Measurements from ENCODE around the gene ARHGAP22.
"Not testable (repeated sequence)": the region's sequence is repeated elsewhere in the genome, so short reads cannot be mapped to it uniquely, and the experiment has no call there.

Gene ARHGAP22

GRCh38 chr10:48429309-48429708 lies 175.6 kb downstream of the ARHGAP22 start:
- Histone ChIP-seq H3K36me3 (ENCODE audit: control insufficient read depth, insufficient read depth, low read length) (peaks cover 14% of the 10 kb centered on the region), H3K27ac (ENCODE audit: insufficient read depth, low read length, poor library complexity, severe bottlenecking) (no peak overlapping the region), H3K9me3 (ENCODE audit: control insufficient read depth, low read length) (no peaks in the 10 kb centered on the region), H3K27me3 (replicated peaks; ENCODE audit: control insufficient read depth, insufficient read depth, low read length, poor library complexity, severe bottlenecking) (no peaks in the 10 kb centered on the region), H3K4me1 (ENCODE audit: control insufficient read depth, insufficient read depth, low read length, poor library complexity, severe bottlenecking) (no peaks in the 10 kb centered on the region), H3K4me3 (ENCODE audit: insufficient read depth, low read depth, low read length, poor library complexity, severe bottlenecking) (no peak overlapping the region)
- DNase-seq: no peak

DNA sequence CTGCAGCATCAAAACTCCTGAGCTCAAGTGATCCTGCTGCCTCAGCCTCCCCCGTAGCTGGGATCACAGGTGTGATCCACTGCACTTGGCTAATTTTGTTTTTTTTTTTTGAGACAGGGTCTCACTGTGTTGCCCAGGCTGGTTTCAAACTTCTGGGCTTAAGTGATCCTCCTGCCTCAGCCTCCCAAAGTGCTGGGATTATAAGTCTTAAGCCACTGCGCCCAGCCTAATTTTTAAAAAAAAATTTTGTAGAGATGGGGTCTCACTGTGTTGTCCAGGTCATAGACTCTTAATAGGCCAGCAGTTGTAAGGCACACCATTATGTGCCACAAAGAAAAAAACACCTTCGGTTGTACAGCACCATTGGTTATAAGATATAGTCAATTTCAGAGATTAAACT lies 176.0 kb downstream of the ARHGAP22 start:
- no peaks in the 10 kb centered on the region for H3K27me3 ChIP-seq (replicated peaks; ENCODE audit: control insufficient read depth, insufficient read depth, low read length, poor library complexity, severe bottlenecking)
- H3K4me3 ChIP-seq (ENCODE audit: insufficient read depth, low read depth, low read length, poor library complexity, severe bottlenecking): no peak overlapping the region
- H3K9me3 ChIP-seq (ENCODE audit: control insufficient read depth, low read length): no peaks in the 10 kb centered on the region
- no peaks in the 10 kb centered on the region for H3K4me1 ChIP-seq (ENCODE audit: control insufficient read depth, insufficient read depth, low read length, poor library complexity, severe bottlenecking)
- H3K27ac ChIP-seq (ENCODE audit: insufficient read depth, low read length, poor library complexity, severe bottlenecking): no peak overlapping the region
- no peak for DNase-seq
- peaks cover 14% of the 10 kb centered on the region for H3K36me3 ChIP-seq (ENCODE audit: control insufficient read depth, insufficient read depth, low read length)

DNA sequence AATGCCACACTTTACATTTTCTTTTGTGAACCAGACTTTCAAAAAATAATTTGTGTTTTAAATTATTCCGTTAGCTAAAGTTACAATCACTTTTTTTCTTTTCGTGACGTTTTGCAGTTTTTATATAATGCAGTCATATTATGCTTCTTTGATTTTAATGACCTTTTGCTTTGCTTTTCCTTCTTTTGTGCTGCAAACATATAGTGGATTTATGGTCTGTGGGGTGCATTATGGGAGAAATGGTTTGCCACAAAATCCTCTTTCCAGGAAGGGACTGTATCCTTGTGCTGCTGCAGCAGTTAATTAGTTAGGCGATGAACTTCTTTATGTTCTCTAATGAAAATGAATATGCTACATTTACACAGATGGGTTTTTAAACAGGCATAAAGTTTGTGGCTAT lies 181.0 kb downstream of the ARHGAP22 start:
- H3K27me3 ChIP-seq (replicated peaks; ENCODE audit: control insufficient read depth, insufficient read depth, low read length, poor library complexity, severe bottlenecking): no peaks in the 10 kb centered on the region
- H3K36me3 ChIP-seq (ENCODE audit: control insufficient read depth, insufficient read depth, low read length): peaks cover 14% of the 10 kb centered on the region
- H3K27ac ChIP-seq (ENCODE audit: insufficient read depth, low read length, poor library complexity, severe bottlenecking): no peak overlapping the region
- DNase-seq: no peak
- H3K9me3 ChIP-seq (ENCODE audit: control insufficient read depth, low read length): no peaks in the 10 kb centered on the region
- no peak overlapping the region for H3K4me3 ChIP-seq (ENCODE audit: insufficient read depth, low read depth, low read length, poor library complexity, severe bottlenecking)
- no peaks in the 10 kb centered on the region for H3K4me1 ChIP-seq (ENCODE audit: control insufficient read depth, insufficient read depth, low read length, poor library complexity, severe bottlenecking)

GRCh38 chr10:48421862-48422261 lies 183.0 kb downstream of the ARHGAP22 start:
- H3K9me3 ChIP-seq (ENCODE audit: control insufficient read depth, low read length); H3K36me3 ChIP-seq (ENCODE audit: control insufficient read depth, insufficient read depth, low read length); H3K27me3 ChIP-seq (replicated peaks; ENCODE audit: control insufficient read depth, insufficient read depth, low read length, poor library complexity, severe bottlenecking); H3K4me1 ChIP-seq (ENCODE audit: control insufficient read depth, insufficient read depth, low read length, poor library complexity, severe bottlenecking); DNase-seq; H3K27ac ChIP-seq (ENCODE audit: insufficient read depth, low read length, poor library complexity, severe bottlenecking); H3K4me3 ChIP-seq (ENCODE audit: insufficient read depth, low read depth, low read length, poor library complexity, severe bottlenecking): not testable (repeated sequence)

DNA sequence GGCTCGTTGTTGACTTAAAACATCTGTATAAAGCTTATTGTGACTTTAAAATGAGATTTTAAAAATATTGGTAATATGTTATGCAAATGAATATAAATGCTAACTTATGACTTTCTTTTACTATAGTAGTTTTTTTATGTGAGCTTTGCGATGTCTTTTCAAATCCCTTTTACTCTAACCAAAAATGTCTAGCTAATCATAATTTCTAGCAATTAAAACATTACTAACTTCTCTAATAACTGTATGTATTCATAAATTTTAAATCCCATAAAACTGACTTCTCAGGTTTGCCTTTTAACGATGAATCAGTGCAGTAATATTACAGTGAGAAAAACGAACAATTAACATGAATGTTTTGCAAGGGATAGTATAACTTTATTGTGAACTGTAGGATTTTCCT lies 185.2 kb downstream of the ARHGAP22 start:
- H3K4me1 ChIP-seq (ENCODE audit: control insufficient read depth, insufficient read depth, low read length, poor library complexity, severe bottlenecking): no peaks in the 10 kb centered on the region
- no peak overlapping the region for H3K4me3 ChIP-seq (ENCODE audit: insufficient read depth, low read depth, low read length, poor library complexity, severe bottlenecking)
- H3K27ac ChIP-seq (ENCODE audit: insufficient read depth, low read length, poor library complexity, severe bottlenecking): no peak overlapping the region

DNA sequence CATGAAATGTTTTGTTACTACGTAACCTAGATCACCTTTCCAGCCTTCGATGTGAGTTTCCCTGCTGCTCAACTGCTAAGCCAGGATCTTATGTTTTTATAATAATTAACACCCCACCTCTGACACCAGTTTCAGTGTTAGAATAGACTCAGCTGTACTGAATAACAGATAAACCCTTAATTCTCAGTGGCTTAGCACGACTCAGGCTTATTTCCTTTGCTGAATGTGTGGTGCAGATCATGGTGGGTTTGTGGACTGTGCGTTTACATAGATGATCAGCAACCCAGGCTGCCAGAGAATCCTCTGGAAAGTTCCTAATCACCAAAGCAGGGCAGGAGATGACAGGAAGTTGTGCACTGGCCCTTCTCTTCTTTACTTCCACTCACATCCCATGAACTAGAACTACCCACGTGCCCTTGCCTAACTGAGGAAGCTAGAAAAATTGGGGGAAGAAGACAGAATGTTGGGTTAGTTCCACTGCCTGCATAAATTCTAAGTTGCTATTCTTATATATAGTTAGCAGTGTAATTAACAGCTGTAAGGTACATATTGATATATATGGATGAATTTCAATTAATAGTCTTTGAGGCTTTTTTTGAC lies 186.6 kb downstream of the ARHGAP22 start:
- H3K4me3 ChIP-seq (ENCODE audit: insufficient read depth, low read depth, low read length, poor library complexity, severe bottlenecking): no peak overlapping the region
- no peaks in the 10 kb centered on the region for H3K27me3 ChIP-seq (replicated peaks; ENCODE audit: control insufficient read depth, insufficient read depth, low read length, poor library complexity, severe bottlenecking)
- H3K4me1 ChIP-seq (ENCODE audit: control insufficient read depth, insufficient read depth, low read length, poor library complexity, severe bottlenecking): no peaks in the 10 kb centered on the region
- DNase-seq: no peak
- no peak overlapping the region for H3K27ac ChIP-seq (ENCODE audit: insufficient read depth, low read length, poor library complexity, severe bottlenecking)
- H3K9me3 ChIP-seq (ENCODE audit: control insufficient read depth, low read length): no peaks in the 10 kb centered on the region
- H3K36me3 ChIP-seq (ENCODE audit: control insufficient read depth, insufficient read depth, low read length): no peaks in the 10 kb centered on the region

More for the DNA sequence above, 185.2 kb downstream of the ARHGAP22 start:
- no peaks in the 10 kb centered on the region for H3K36me3 ChIP-seq (ENCODE audit: control insufficient read depth, insufficient read depth, low read length)
- H3K27me3 ChIP-seq (replicated peaks; ENCODE audit: control insufficient read depth, insufficient read depth, low read length, poor library complexity, severe bottlenecking): no peaks in the 10 kb centered on the region
- DNase-seq: no peak
- H3K9me3 ChIP-seq (ENCODE audit: control insufficient read depth, low read length): no peaks in the 10 kb centered on the region

- Histone ChIP-seq H3K27me3 (replicated peaks; ENCODE audit: control insufficient read depth, insufficient read depth, low read length, poor library complexity, severe bottlenecking) (no peaks in the 10 kb centered on the region), H3K27ac (ENCODE audit: insufficient read depth, low read length, poor library complexity, severe bottlenecking) (no peak overlapping the region), H3K4me3 (ENCODE audit: insufficient read depth, low read depth, low read length, poor library complexity, severe bottlenecking) (no peak overlapping the region), H3K4me1 (ENCODE audit: control insufficient read depth, insufficient read depth, low read length, poor library complexity, severe bottlenecking) (no peaks in the 10 kb centered on the region), H3K36me3 (ENCODE audit: control insufficient read depth, insufficient read depth, low read length) (no peaks in the 10 kb centered on the region), H3K9me3 (ENCODE audit: control insufficient read depth, low read length) (no peaks in the 10 kb centered on the region)
- no peak for DNase-seq
Measured at GRCh38 chr10:48417374-48417773, 187.5 kb downstream of the ARHGAP22 start.

GRCh38 chr10:48416584-48417232 lies 188.2 kb downstream of the ARHGAP22 start:
- no peak overlapping the region for H3K27ac ChIP-seq (ENCODE audit: insufficient read depth, low read length, poor library complexity, severe bottlenecking)
- no peaks in the 10 kb centered on the region for H3K36me3 ChIP-seq (ENCODE audit: control insufficient read depth, insufficient read depth, low read length)
- H3K4me3 ChIP-seq (ENCODE audit: insufficient read depth, low read depth, low read length, poor library complexity, severe bottlenecking): no peak overlapping the region
- no peaks in the 10 kb centered on the region for H3K4me1 ChIP-seq (ENCODE audit: control insufficient read depth, insufficient read depth, low read length, poor library complexity, severe bottlenecking)
- DNase-seq: no peak
- H3K27me3 ChIP-seq (replicated peaks; ENCODE audit: control insufficient read depth, insufficient read depth, low read length, poor library complexity, severe bottlenecking): no peaks in the 10 kb centered on the region
- no peaks in the 10 kb centered on the region for H3K9me3 ChIP-seq (ENCODE audit: control insufficient read depth, low read length)

DNA sequence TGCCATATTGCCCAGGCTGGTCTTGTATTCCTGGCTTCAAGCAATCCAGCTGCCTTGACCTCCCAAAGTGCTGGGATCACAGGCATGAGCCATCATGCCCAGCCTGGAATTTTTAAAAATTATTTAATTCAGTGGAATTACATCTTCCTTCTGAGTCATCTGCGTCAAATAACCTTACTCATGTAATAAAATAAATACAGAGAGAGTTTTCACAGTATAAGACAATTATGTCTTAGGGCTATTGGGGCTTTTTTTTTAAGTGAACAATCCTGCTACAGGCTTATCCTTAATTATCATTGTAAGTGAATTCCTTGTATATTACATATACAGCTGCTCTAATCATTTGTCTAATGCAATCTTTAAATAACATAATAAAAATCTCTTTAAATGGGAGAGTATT lies 190.1 kb downstream of the ARHGAP22 start:
- peaks cover 13% of the 10 kb centered on the region for H3K36me3 ChIP-seq (ENCODE audit: control insufficient read depth, insufficient read depth, low read length)
- no peaks in the 10 kb centered on the region for H3K27me3 ChIP-seq (replicated peaks; ENCODE audit: control insufficient read depth, insufficient read depth, low read length, poor library complexity, severe bottlenecking)
- no peak overlapping the region for H3K27ac ChIP-seq (ENCODE audit: insufficient read depth, low read length, poor library complexity, severe bottlenecking)
- no peak overlapping the region for H3K4me3 ChIP-seq (ENCODE audit: insufficient read depth, low read depth, low read length, poor library complexity, severe bottlenecking)
- H3K9me3 ChIP-seq (ENCODE audit: control insufficient read depth, low read length): no peaks in the 10 kb centered on the region
- no peak for DNase-seq
- no peaks in the 10 kb centered on the region for H3K4me1 ChIP-seq (ENCODE audit: control insufficient read depth, insufficient read depth, low read length, poor library complexity, severe bottlenecking)

- Histone ChIP-seq H3K27me3 (replicated peaks; ENCODE audit: control insufficient read depth, insufficient read depth, low read length, poor library complexity, severe bottlenecking) (no peaks in the 10 kb centered on the region), H3K4me3 (ENCODE audit: insufficient read depth, low read depth, low read length, poor library complexity, severe bottlenecking) (no peak overlapping the region), H3K4me1 (ENCODE audit: control insufficient read depth, insufficient read depth, low read length, poor library complexity, severe bottlenecking) (no peaks in the 10 kb centered on the region), H3K9me3 (ENCODE audit: control insufficient read depth, low read length) (no peaks in the 10 kb centered on the region), H3K36me3 (ENCODE audit: control insufficient read depth, insufficient read depth, low read length) (peaks cover 13% of the 10 kb centered on the region), H3K27ac (ENCODE audit: insufficient read depth, low read length, poor library complexity, severe bottlenecking) (no peak overlapping the region)
- DNase-seq: no peak
Measured at GRCh38 chr10:48414160-48414559, 190.7 kb downstream of the ARHGAP22 start.

Measured in effector memory CD4-positive, alpha-beta T cell (primary cell).